Activated CD4-positive, alpha-beta T cell treated with anti-CD3 and anti-CD28 coated beads, Interleukin-2, amount 50 U/mL, for 24 hours (primary cell): ENCODE data around the gene PODXL2.

Experiments used
- DNase-seq, 2 donors: peaks; one replicate each; pipeline ENCODE4 v3.0.0-alpha.2; 2020; ENCODE audit warnings: low read depth in 1 of 2, low spot score in 1 of 2

Gene PODXL2

DNA sequence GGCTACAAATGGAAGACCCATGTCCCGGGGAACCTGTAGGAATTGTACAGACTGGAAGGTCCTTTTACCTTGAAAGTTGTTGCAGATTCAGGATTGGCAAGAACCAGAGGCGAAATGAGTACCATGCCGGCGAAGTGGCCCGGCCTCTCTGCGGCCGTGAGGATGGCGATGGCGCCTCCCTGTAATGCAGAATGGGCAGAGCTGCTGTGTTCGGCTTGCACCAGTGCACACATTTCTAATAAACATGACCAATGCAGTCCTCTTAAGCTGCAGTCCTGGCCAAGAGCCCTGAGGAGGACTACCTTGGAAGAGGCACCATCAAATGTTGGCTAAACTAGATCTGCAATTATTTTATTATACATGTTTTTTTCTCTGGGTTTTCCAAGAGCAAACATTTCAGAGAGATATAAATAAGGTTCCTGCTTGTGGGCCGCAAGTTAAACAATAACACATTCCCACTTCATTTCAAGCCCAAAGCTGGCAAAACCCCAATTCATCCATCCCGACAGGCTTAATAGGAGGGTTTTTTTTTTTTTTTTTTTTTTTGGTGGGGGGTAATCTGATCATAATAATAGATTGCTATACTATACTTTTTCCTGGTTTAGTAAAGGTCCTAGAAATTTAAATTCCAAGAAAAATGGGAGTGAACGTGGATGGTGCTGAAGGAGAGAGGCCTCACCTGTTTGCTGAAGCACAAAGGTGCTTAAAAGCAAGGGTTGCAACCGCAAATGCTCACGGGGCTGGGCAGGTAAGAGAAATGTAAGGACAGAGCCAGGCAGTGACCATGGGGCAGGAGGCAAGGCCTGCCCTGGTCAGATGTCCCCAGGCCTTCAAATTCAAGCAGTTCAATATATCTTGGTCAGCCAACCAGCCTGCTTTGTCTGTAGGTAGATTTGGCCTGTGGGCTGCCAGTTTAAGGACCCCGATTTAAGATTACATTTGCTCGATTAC, 92.3 kb downstream of the PODXL2 start:
- no peak for DNase-seq

DNA sequence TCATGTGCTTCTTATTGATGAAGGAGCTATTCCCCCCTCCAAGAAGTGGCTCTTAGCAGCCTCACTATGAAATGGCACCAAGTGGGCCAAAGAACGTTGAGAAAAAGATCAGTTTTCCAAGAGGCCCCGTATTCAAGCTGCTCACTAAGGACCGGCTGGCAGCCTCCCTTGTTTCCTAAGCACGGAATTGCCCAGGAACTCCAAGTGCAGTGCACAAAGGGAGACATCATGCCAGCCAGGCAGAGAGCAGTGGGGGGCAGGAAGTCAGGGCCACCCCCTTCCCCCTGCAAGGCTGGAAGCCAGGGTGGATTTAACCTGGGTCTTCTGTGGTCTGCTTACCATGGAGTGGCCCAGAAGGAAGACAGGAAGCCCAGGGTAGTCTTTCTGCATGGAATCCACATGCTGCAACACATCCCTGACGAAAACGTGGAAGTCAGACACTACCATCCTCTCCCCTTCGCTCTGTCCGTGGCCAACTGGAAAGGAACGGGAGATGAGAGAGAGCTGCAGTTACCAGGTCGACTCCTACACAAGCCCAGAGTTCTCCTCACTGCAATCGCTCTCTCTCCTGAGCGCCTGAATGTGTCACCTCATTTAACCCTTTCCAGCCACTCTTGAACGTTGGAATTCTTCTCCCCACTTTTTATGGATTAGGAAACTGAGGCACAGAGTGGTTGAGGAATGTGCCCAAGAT, 93.3 kb downstream of the PODXL2 start:
- no peak for DNase-seq
